Measurements from ENCODE around the gene RBM23.

RBM23 gene

DNA sequence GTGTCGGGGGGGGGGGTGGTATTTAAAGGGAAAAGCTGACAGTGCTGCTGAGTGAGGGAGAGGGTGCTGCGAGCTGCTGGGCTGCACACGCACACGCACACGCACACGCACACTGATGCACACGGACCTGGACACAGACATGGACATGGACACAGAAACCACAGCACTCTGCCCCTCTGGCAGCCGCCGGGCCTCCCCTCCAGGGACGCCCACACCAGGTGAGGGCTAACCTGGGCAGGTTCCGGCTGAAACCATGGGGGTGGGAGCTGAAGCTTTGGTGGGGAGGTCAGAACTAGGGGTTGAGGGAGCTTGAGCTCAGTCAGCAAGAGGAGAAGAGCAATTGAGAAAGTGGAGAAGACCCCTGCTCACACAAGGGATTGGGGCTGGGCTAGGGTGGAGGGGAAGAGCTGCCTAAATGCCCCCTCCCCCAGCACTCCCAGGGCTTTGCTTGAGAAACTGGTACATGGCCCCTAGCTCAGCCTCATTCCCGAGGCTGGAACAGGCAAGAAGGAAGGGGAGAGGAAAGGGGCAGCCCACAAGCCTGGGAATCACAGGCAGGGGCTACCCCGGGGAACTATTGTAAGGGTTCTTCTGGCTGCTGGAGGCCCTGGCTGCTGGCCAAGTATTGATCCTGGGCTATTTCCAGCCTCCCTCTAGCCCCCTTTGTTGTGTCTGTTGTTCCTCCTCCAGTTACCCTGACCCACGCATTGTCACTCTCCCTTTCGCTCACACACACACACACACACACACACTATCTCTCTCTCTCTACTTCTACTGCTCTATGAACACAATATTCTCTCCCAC lies 35.6 kb downstream of the RBM23 start, which contains the start of gene REM2:
REM2 (plus strand) TSS at position 50 of the 804 bp plus-strand sequence; CDS start at position 116, 66 bp downstream.
- TF ChIP-seq FOXM1 (IDR thresholded peaks at IDR 0.05; ENCODE audit: borderline replicate concordance, low read depth) = no peak
- no peak for TF ChIP-seq TEAD4 (IDR thresholded peaks at IDR 0.05)
- no peak for TF ChIP-seq TAF1 (IDR thresholded peaks at IDR 0.05; ENCODE audit: low read depth)
- TF ChIP-seq, protein P1, sequence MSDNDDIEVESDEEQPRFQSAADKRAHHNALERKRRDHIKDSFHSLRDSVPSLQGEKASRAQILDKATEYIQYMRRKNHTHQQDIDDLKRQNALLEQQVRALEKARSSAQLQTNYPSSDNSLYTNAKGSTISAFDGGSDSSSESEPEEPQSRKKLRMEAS (IDR thresholded peaks at IDR 0.05) = peak; percentile 25; the same call in 1 of the 2 replicates
- no peak for TF ChIP-seq EGR1 (IDR thresholded peaks at IDR 0.05)

DNA sequence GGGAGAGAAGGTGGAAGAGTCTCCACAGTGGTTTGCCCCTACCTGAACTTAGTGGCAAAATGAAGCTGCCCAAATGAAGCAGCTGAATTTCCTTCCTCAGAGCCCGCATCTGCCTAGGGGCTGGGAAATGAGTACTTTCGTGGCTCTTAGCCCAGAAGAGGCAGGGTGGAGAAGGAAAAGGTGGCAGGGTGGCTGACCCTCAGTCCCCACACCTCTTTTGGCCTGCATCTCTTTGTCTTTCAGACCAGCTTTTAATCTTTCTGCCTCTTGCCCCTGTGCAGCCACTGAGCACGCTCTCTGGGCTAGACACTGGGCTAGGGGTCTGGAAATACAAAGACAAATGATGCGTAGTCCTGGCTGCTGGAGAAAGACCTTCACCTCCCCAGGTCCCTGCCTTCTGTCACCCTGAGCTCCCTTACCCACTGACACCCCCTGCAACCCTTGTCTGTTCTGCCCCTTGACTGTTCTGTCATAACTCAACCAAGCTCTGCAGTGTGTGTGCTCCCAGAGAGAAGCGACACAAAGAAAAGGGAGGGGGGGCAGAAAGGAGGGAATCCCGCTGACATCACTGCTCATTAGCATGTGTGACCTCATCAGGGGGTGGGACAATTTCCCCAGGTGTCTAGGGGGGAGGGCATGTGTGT lies 36.3 kb downstream of the RBM23 start:
- no peak for TF ChIP-seq ZBTB7A (IDR thresholded peaks at IDR 0.05; ENCODE audit: low read depth)
- no peak for TF ChIP-seq RAD21 (IDR thresholded peaks at IDR 0.05; ENCODE audit: low read depth)
- peak; percentile 80 for TF ChIP-seq CREB1 (IDR thresholded peaks at IDR 0.05; ENCODE audit: low read depth)
- TF ChIP-seq TEAD4 (IDR thresholded peaks at IDR 0.05) = peak; percentile 29; the same call in 1 of the 2 replicates
- TF ChIP-seq YY1 (IDR thresholded peaks at IDR 0.05; ENCODE audit: low read depth) = no peak

- TF ChIP-seq CEBPB (IDR thresholded peaks at IDR 0.05) (no peak), EGR1 (IDR thresholded peaks at IDR 0.05) (no peak), RAD21 (IDR thresholded peaks at IDR 0.05; ENCODE audit: low read depth) (no peak), FOXM1 (IDR thresholded peaks at IDR 0.05; ENCODE audit: borderline replicate concordance, low read depth) (no peak), TCF12 (IDR thresholded peaks at IDR 0.05; ENCODE audit: low read depth) (no peak), TAF1 (IDR thresholded peaks at IDR 0.05; ENCODE audit: low read depth) (no peak), YY1 (IDR thresholded peaks at IDR 0.05; ENCODE audit: low read depth) (no peak), EP300 (IDR thresholded peaks at IDR 0.05; ENCODE audit: borderline replicate concordance) (no peak), CREB1 (IDR thresholded peaks at IDR 0.05; ENCODE audit: low read depth) (no peak), TEAD4 (IDR thresholded peaks at IDR 0.05) (no peak), NFIC (IDR thresholded peaks at IDR 0.05) (no peak), REST (IDR thresholded peaks at IDR 0.05; ENCODE audit: low read depth) (no peak), ZBTB7A (IDR thresholded peaks at IDR 0.05; ENCODE audit: low read depth) (no peak)
- TF ChIP-seq, protein P1 (IDR thresholded peaks at IDR 0.05) = no peak
- TF ChIP-seq, protein P2, sequence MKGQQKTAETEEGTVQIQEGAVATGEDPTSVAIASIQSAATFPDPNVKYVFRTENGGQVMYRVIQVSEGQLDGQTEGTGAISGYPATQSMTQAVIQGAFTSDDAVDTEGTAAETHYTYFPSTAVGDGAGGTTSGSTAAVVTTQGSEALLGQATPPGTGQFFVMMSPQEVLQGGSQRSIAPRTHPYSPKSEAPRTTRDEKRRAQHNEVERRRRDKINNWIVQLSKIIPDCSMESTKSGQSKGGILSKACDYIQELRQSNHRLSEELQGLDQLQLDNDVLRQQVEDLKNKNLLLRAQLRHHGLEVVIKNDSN (IDR thresholded peaks at IDR 0.05) = no peak
Measured at GRCh38 chr14:22882064-22882463, 36.9 kb downstream of the RBM23 start.

GRCh38 chr14:22878271-22879246 lies 40.4 kb downstream of the RBM23 start:
- no peak for TF ChIP-seq CREB1 (IDR thresholded peaks at IDR 0.05; ENCODE audit: low read depth)
- no peak for TF ChIP-seq FOXM1 (IDR thresholded peaks at IDR 0.05; ENCODE audit: borderline replicate concordance, low read depth)
- TF ChIP-seq, protein P2 (IDR thresholded peaks at IDR 0.05) = no peak
- TF ChIP-seq TCF12 (IDR thresholded peaks at IDR 0.05; ENCODE audit: low read depth) = no peak
- TF ChIP-seq, protein P1 (IDR thresholded peaks at IDR 0.05) = no peak
- TF ChIP-seq EP300 (IDR thresholded peaks at IDR 0.05; ENCODE audit: borderline replicate concordance) = no peak
- TF ChIP-seq EGR1 (IDR thresholded peaks at IDR 0.05) = no peak
- no peak for TF ChIP-seq REST (IDR thresholded peaks at IDR 0.05; ENCODE audit: low read depth)
- no peak for TF ChIP-seq RAD21 (IDR thresholded peaks at IDR 0.05; ENCODE audit: low read depth)
- TF ChIP-seq CEBPB (IDR thresholded peaks at IDR 0.05) = no peak
- no peak for TF ChIP-seq ZBTB7A (IDR thresholded peaks at IDR 0.05; ENCODE audit: low read depth)

Measured in Ishikawa (cell line).